Mesothelial cell of epicardium (in vitro differentiated cells): ENCODE results near the gene SEC31B. TPM values are rescaled to one million over a fixed set of nuclear protein-coding genes. Genes with fewer than 3 reads are reported as not detected.

ENCODE experiments used
- DNase-seq, 2 experiments: peaks; one replicate each; pipeline ENCODE4 v3.0.0; 2021; ENCODE audit warnings: low spot score in 2 of 2; ENCODE audit not compliant: unreplicated experiment in 2 of 2
- H3K27ac Mint-ChIP-seq: 2 replicates; pipeline ENCODE4 v1.8.0; 2021; ENCODE audit warnings: mixed read lengths
- H3K27me3 Mint-ChIP-seq: 2 replicates; pipeline ENCODE4 v1.8.0; 2021; ENCODE audit warnings: low read depth, mixed read lengths
- H3K36me3 Mint-ChIP-seq: 2 replicates; pipeline ENCODE4 v1.8.0; 2021; ENCODE audit warnings: mixed read lengths
- H3K4me1 Mint-ChIP-seq: 2 replicates; pipeline ENCODE4 v1.8.0; 2021; ENCODE audit warnings: mixed read lengths
- H3K4me3 Mint-ChIP-seq: 2 replicates; pipeline ENCODE4 v1.8.0; 2021; ENCODE audit warnings: mild to moderate bottlenecking, moderate library complexity, mixed read lengths
- H3K9me3 Mint-ChIP-seq: 2 replicates; pipeline ENCODE4 v1.8.0; 2021; ENCODE audit warnings: mixed read lengths
- CTCF ChIP-seq: fragments of 200-600 bp; sonication (generic); IDR thresholded peaks from one replicate; pipeline ENCODE4 v1.5.0; 2021; ENCODE audit warnings: antibody characterized with exemption; ENCODE audit not compliant: unreplicated experiment
- total RNA-seq: library from RNA; stranded (reverse); gene quantifications from 3 replicates; pipeline ENCODE4 v1.2.1, GENCODE V29; 2021

SEC31B gene
- total RNA-seq, 1 donor from 2014 or later, result 30.2 TPM

- H3K4me3 Mint-ChIP-seq, result no peak overlapping the region
- H3K9me3 Mint-ChIP-seq, result no peaks in the 10 kb centered on the region
- no peak for TF ChIP-seq CTCF
- H3K36me3 Mint-ChIP-seq, result no peaks in the 10 kb centered on the region
- peaks cover 9% of the 10 kb centered on the region for H3K27me3 Mint-ChIP-seq
- DNase-seq, result no peak
- no peak overlapping the region for H3K27ac Mint-ChIP-seq
- H3K4me1 Mint-ChIP-seq, result no peaks in the 10 kb centered on the region
Measured at GRCh38 chr10:100565206-100565985, 45.7 kb upstream of the SEC31B start.

DNA sequence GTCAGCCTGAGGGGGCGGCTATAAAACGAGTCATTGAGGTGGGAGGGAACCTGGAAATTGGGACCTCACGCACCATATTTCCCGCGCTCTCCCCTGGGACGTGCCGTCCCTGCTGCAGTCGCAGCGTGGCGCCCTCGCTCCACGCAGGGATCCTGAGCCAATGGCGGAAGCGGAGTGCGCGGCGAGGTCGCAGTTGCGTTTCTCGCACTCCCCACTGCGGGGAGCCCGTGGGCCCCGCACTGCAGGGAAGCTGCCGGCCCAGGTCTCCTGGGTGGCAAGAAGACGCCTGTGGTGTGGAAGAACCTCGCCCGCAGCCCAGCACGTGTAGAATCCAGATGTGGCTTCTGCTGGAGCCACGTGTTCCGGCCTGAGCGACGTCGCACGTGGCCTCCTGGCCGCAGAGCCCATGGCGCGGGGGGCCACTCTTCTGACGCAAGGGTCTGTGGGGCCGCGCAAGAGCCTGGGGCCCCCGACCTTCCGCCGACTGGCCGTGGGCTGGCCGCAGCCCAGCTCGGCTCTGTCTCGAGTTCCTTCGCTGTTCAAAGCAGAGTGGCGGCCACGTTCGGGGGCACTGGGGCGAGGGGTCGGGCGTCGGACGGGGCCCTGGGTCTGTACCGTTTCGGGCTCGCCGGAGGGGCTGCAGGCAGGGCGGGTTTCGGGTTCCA is 42.5 kb upstream of the SEC31B start:
- no peaks in the 10 kb centered on the region for H3K9me3 Mint-ChIP-seq
- peaks cover 8% of the 10 kb centered on the region for H3K36me3 Mint-ChIP-seq
- H3K27ac Mint-ChIP-seq, result no peak overlapping the region
- DNase-seq, result peak; percentile 54 to 84
- no peaks in the 10 kb centered on the region for H3K4me1 Mint-ChIP-seq
- TF ChIP-seq CTCF, result peak; percentile 85
- H3K27me3 Mint-ChIP-seq, result peaks cover 9% of the 10 kb centered on the region
- no peak overlapping the region for H3K4me3 Mint-ChIP-seq

GRCh38 chr10:100561005-100561404 is 41.3 kb upstream of the SEC31B start:
- Mint-ChIP-seq H3K4me3 (no peak overlapping the region), H3K27me3 (peaks cover 9% of the 10 kb centered on the region), H3K27ac (no peak overlapping the region), H3K36me3 (peaks cover 16% of the 10 kb centered on the region), H3K4me1 (no peaks in the 10 kb centered on the region), H3K9me3 (no peaks in the 10 kb centered on the region)
- TF ChIP-seq CTCF, result no peak
- no peak for DNase-seq

- no peaks in the 10 kb centered on the region for H3K9me3 Mint-ChIP-seq
- H3K4me3 Mint-ChIP-seq, result no peak overlapping the region
- TF ChIP-seq CTCF, result no peak
- H3K4me1 Mint-ChIP-seq, result no peaks in the 10 kb centered on the region
- DNase-seq, result no peak
- peaks cover 16% of the 10 kb centered on the region for H3K36me3 Mint-ChIP-seq
- peaks cover 9% of the 10 kb centered on the region for H3K27me3 Mint-ChIP-seq
- H3K27ac Mint-ChIP-seq, result no peak overlapping the region
Measured at GRCh38 chr10:100560248-100560647, 40.6 kb upstream of the SEC31B start.

DNA sequence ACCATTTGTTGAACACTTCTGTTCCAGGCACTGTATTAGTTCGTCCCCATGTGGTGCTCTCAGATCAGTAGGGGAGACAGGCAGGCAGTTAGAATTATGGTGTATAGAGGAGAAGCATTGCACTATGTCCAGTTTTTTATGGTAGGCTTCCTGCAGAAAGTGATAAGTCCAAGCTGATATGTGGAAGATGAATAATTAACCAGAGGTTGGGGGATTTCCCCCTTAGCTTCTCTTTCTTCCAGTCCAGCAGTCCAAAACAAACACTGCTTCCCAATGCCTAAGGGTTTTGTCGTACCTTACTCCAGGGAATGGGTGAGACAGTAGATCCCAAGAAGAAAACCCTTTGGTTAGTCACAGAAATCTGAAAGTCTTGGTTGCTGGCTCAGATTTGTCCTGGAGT is 35.2 kb upstream of the SEC31B start:
- no peak overlapping the region for H3K4me3 Mint-ChIP-seq
- no peaks in the 10 kb centered on the region for H3K27me3 Mint-ChIP-seq
- TF ChIP-seq CTCF, result no peak
- peaks cover 2% of the 10 kb centered on the region for H3K4me1 Mint-ChIP-seq
- H3K36me3 Mint-ChIP-seq, result peaks cover 19% of the 10 kb centered on the region
- no peak overlapping the region for H3K27ac Mint-ChIP-seq
- no peaks in the 10 kb centered on the region for H3K9me3 Mint-ChIP-seq
- DNase-seq, result no peak
